HG03457 (cell line): ENCODE measurements around the gene SELENOM.
"Not testable (repeated sequence)": the region's sequence is repeated elsewhere in the genome, so short reads cannot be mapped to it uniquely, and the experiment has no call there.

Experiments used
- ATAC-seq: cut with Tn5 transposase; IDR thresholded peaks from one replicate; pipeline ENCODE4 v1.9.1; 2021; ENCODE audit warnings: moderate number of reproducible peaks; ENCODE audit not compliant: unreplicated experiment

SELENOM gene

DNA sequence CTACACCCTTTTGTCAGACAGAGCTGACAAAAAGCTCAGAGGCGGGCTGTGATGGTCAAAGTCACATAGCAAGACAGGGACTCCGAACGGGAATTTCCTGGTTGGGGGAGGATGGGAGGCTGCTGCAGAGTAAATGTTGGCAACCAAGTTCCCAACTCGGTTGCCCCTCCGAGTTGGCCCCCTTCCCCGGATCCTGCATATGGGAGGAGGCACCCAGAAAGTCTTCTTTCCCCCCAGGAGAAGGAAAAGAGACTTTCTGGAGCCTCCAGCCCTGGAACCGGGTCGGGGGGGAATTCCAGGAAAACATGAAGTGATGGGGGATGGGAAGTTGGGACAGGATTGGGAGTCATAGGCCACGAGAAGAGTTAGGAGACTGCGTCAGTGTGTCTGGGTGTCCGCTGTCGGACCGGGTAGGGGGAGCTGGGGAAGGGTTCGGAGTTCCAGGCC is 614 bp downstream of the SELENOM start:
- no peak for ATAC-seq

- no peak for ATAC-seq
Observed at GRCh38 chr22:31106001-31106571, 1.3 kb downstream of the SELENOM start.

DNA sequence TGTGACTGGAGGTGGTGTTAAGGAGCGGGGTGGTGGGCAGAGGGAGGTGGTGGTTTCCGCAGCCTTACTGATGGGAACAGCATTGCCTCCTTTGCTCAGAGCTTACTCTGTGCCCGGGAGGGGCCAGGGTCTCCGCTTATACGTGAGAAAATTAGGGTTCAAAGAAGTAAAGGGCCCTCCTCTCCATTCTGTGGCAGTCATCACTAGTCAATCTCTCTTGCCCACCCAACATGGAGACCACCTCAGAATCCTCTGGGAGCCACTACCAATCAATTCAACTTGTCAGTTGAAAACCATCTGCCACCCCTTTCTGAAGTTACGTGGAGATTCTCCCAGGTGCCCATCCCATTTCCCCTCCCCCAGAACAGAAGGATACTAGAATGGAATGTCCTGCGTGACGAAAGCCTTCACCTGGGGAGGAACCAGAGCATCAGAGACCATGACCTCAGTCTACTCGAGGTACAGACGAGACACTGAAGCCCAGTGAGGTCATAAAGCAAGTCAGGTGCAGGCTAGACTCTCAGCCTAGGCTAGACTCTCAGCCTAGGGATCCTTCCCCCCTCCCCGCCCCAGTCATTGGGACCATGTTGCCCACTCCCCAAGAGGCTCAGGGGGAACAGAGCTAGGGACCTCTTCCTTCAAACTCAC is 2.0 kb downstream of the SELENOM start:
- ATAC-seq = no peak

DNA sequence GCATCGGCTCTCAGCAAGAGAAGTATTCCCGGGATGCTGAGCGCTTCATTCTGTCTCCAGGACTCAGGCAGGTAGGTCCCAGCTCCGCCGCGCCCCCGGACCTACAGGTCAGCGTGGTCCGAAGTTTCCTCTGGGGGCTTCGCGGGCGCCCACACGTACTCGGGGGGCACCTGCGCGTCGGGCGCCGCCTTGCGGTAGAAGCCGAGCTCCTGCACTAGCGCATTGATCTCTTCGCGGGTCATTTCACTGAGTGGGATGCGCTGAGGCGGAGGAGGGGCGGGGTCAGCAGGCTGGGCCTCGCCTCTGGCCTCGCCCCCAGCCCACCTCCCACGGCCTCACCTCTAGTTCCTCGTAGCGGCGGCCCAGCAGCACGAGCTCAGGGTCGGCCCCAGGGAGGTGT is 2.5 kb downstream of the SELENOM start:
- ATAC-seq = no peak

- ATAC-seq = no peak
Observed at GRCh38 chr22:31103899-31104694, 3.3 kb downstream of the SELENOM start.

DNA sequence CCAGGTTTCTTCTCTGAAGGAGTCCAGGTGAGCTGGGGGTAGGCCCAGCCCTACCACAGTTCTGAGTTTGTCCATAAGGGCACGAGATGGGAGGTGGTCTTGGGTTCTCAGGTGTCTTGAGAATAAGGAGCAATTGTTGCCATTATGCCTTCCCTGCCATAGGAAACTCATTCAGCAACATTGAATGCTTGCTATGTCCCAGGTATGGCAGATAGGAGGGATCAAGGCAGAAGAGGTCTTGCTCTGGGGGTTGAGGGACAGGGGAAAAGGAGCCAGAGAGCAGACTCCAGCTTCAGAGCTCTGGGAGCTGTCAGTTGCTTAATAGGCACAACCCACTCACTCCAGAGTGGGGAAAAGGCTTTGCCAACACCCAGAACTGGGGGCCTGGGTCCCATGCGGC is 4.3 kb downstream of the SELENOM start:
- no peak for ATAC-seq

DNA sequence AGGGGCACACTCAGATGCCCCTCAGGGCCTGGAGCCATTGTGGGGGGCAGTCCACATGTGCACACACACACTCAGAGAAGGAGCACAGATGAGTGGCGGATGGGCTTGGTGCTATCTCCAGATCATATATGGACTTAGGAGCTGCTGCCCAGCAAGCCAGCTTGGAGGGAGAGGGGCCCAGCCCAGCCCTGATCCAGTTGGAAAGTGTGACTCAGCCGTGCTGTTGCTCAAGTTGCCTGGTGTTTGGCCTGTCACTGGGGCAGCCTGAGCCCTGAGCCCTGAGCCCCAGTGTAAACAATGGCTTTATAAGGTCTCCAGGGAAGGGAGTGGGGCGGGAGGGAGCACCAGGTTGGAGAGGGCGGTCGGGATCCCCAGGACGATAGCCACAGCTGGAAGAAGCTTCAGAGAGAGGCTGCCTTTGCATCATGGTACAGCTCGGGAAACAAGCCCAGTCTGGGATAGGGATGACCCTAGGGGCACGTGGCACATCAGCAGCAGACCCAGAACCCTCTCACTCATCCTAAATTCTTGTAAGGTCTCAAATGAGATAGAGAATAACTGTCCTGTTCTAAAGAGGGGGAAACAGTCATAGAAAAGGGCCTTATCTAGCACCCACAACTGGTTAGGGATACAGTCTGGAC is 4.8 kb downstream of the SELENOM start:
- ATAC-seq = no peak

GRCh38 chr22:31100762-31101525 is 6.4 kb downstream of the SELENOM start:
- ATAC-seq = no peak

- no peak for ATAC-seq
Observed at GRCh38 chr22:31099841-31100761, 7.3 kb downstream of the SELENOM start.

DNA sequence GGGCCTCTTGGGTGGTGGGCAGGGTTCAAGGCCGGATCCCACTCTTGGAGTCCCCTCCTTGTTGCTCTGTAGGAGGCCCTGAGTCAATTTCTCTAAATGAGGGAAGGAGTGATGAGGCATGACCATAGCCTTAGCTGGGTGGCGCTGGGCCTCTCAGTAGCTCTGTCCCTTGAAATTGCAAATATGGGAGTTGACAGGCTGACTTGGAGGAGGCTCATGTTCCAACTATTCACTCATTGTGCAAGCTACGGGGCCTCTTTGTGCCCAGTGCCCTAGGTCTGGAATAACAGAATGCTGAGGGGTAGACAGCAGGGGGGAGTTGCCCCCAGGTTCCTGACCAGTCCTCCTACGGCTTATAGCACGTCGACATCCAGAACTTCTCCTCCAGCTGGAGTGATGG is 8.0 kb downstream of the SELENOM start:
- ATAC-seq = no peak

GRCh38 chr22:31098632-31099110 is 8.7 kb downstream of the SELENOM start:
- ATAC-seq = no peak

GRCh38 chr22:31097941-31098631 is 9.3 kb downstream of the SELENOM start:
- ATAC-seq = no peak

- not testable (repeated sequence) for ATAC-seq
Observed at GRCh38 chr22:31097539-31097938, 9.8 kb downstream of the SELENOM start.

GRCh38 chr22:31096657-31097279 is 10.6 kb downstream of the SELENOM start:
- no peak for ATAC-seq

- no peak for ATAC-seq
Observed at GRCh38 chr22:31095637-31096249, 11.6 kb downstream of the SELENOM start.

GRCh38 chr22:31094741-31095140 is 12.6 kb downstream of the SELENOM start:
- no peak for ATAC-seq

GRCh38 chr22:31094021-31094551 is 13.3 kb downstream of the SELENOM start:
- no peak for ATAC-seq
